NCI-H146 treated with DMSO at 0.1 percent for 48 hours (cell line): Measurements from ENCODE around the gene ANGPTL1.

Experiments
- DNase-seq: peaks from one replicate; lab custom pipeline; 2025; ENCODE audit not compliant: unreplicated experiment; lab: John Stamatoyannopoulos, UW

The ANGPTL1 gene, protein sequence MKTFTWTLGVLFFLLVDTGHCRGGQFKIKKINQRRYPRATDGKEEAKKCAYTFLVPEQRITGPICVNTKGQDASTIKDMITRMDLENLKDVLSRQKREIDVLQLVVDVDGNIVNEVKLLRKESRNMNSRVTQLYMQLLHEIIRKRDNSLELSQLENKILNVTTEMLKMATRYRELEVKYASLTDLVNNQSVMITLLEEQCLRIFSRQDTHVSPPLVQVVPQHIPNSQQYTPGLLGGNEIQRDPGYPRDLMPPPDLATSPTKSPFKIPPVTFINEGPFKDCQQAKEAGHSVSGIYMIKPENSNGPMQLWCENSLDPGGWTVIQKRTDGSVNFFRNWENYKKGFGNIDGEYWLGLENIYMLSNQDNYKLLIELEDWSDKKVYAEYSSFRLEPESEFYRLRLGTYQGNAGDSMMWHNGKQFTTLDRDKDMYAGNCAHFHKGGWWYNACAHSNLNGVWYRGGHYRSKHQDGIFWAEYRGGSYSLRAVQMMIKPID

GRCh38 chr1:178870944-178871343, at the start of gene ANGPTL1:
Gene ANGPTL1, minus strand, starts transcription at chr1:178871077. Its CDS starts 5,301 bp downstream, at chr1:178865776.
- DNase-seq: no peak

DNA sequence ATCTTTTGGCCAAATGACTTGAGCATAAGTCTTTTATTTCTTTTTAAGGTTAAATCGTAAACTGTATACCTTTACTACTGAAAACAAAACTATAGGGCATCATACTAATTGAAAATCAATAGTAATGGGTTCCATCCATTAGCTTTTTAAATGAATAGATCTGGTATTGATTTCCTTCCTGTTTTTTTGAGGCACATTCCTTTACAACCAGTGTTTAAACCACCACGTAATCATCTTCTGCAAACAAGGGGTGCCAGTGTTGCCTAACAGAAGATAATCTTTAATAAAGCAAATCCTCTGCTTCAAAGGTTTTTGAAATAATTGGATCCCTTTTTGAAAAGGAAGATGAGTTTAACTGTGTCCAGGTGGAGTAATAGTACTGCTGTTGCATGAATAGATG, 48.7 kb upstream of the ANGPTL1 start:
- no peak for DNase-seq

- DNase-seq: no peak
These were observed 48.1 kb upstream of the ANGPTL1 start for GRCh38 chr1:178918955-178919354.

DNA sequence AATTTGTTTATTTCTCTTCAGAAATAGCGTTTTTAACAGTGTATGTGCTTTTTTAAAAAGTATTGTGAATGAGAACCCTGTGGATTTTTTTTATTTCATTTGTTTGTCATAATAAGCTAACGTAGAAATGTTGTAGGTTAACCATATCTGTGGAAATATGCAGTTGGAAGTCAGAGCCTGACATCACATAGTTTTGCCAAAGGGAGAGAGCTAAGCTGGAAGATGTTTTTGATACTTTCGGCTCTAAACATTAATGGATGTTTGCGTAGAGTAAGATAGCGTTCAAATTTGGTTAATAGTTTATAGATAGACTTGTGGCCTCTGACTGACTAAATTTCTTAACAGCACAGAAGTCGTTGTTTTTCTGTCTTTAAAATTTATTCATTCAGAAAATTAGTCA, 47.4 kb upstream of the ANGPTL1 start:
- no peak for DNase-seq

DNA sequence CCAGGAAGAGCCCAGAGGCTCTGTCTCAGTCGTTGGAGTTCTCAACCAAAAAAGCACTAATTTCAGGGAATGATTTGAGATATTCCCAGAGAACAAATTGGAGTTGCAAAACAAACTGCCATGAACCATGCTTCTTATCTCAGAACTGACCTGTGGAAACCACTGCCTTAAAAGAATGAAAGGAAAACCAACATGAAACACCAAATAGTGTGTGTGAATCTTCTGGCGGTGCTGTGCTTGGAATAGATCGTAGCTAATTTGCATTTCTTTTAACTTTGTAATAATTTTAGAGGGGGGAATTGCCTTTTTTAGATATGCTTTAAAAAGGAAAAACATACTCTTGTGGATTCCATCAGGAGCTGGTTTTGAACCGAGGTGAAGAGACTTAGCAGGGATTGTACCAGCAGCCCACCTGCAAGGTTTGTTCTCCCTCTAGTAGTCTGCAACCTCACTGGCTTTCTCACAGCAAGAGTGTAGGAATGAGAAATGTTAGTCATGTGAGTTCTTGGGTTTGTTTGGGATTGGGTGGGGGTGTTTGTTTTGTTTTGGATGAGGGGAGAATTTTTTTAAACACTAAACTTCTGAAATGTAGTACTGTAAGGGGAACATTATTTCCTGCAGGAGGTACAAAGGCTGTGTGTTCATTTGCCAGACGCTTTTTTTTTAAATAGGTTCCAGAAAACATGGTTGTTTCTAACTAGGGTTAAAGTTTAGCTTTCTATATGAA, 45.7 kb upstream of the ANGPTL1 start:
- no peak for DNase-seq

- DNase-seq: no peak
These were observed 41.7 kb upstream of the ANGPTL1 start for GRCh38 chr1:178912597-178912996.

DNA sequence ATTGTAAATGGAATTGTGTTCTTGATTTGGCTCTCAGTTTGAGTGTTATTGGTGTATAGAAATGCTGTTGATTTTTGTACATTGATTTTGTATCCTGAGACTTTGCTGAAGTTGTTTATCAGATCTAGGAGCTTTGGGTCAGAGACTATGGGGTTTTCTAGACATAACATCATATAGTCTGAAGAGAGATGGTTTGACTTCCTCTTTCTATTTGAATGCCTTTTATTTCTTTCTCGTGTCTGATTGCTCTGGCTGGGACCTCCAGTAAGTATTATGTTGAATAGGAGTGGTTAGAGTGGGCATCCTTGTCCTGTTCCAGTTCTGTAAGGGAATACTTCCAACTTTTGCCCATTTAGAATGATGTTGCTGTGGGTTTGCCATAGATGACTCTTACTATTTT, 39.1 kb upstream of the ANGPTL1 start:
- DNase-seq: no peak

DNA sequence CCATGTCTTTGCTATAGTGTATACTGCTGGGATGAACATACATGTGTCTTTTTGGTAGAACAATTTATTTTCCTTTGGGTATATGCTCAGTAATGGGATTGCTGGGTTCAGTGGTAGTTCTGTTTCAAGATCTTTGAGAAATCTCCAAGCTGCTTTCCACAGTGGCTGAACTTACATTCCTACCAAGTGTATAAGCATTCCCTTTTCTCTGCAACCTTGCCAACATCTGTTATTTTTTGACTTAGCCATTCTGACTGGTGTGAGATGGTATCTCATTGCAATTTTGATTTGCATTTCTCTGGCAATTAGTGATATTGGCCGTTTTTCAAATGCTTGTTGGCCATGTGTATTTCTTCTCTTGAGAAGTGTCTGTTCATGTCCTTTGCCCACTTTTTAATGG, 37.5 kb upstream of the ANGPTL1 start:
- DNase-seq: no peak

DNA sequence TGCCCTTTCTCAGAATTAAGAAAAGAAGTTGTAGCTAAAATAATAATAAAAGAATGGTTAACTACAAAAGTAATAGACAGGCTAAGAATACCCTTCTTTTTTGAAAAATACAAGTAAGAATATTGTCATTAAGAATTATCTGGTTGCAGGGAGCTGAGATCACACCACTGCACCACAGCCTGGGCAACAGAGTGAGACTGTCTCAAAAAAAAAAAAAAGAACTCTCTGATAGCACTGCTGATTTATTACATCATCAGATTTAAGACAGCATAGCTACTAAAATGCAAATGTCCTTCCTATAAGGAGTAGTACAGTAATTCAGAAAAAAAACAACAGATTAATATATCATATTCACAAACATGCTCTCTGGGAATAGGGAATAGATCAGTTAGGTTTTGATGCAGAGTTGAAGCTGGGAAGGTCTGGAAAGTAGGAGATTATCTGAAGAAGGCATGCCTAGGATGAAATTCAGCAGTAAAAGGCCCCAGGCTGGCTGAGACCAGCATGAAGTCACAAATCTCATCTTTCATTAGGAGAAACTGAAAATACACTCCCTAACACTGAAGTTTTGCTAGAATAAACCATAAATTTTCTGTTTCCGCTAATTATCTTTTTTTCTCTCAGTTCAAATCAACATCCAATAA, 30.7 kb upstream of the ANGPTL1 start:
- no peak for DNase-seq

GRCh38 chr1:178899402-178899801, 28.5 kb upstream of the ANGPTL1 start:
- no peak for DNase-seq

DNA sequence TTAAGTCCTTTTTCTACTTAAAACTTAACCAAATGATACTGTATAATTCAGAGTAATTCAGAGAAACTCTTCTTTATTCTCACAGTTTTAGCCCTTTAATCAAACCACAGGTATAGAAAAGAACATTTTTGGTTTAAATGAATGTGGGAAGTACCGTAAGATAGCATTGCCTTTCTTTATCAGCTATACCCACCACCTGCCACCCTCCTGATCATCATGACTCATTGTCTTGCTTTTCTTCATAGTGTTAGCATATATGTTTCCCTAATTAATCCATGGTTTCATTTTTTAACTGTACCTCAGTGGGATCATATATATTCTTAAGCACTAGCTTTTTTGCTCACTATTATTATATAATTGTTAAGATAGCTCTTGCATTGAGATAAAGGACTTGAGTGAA, 27.5 kb upstream of the ANGPTL1 start:
- no peak for DNase-seq

GRCh38 chr1:178895928-178896327, 25.1 kb upstream of the ANGPTL1 start:
- DNase-seq: no peak

GRCh38 chr1:178886551-178886950, 15.7 kb upstream of the ANGPTL1 start:
- no peak for DNase-seq

DNA sequence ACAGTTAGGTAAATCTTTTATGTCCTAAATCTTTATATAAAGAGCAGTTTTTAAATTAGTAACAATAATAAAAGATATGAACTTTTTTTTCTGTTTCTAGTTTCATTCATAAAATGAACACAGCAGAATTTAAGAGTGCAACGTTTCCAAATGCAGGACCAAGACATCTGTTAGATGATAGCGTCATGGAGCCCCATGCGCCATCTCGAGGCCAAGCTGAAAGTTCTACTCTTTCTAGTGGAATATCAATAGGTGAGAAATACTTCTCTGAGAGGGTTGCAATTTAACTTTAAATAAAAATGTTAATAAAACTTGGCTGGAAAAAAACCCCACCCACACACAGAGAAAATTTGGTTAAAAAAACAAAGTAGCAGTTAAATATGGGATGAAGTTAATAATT, 15.0 kb upstream of the ANGPTL1 start:
- DNase-seq: no peak

- no peak for DNase-seq
These were observed 11.1 kb upstream of the ANGPTL1 start for GRCh38 chr1:178881950-178882349.

- DNase-seq: no peak
These were observed 7.0 kb upstream of the ANGPTL1 start for GRCh38 chr1:178877896-178878295.

DNA sequence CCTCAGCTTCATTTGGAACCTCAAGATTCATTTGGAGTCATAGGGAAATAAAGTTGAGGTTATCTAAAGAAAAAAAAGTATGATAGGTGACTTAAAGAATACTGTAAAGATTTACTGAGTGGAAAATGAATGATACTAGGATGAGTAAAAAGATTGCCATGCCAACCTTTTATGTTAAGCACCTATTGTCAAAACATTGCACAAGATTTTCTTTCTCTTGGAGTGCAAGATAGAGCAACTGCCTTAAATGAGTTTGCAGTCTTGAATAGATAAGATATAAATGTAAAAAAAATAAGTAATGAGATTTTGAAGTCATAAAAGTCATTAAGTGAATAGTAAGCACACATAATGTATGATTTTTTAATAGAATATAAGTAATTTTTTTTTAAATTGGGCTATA, 5.1 kb upstream of the ANGPTL1 start:
- no peak for DNase-seq

- DNase-seq: no peak
These were observed 4.1 kb upstream of the ANGPTL1 start for GRCh38 chr1:178874966-178875365.

GRCh38 chr1:178871551-178872320, 859 bp upstream of the ANGPTL1 start:
- DNase-seq: no peak

- no peak for DNase-seq
These were observed 656 bp downstream of the ANGPTL1 start for GRCh38 chr1:178870221-178870620.

DNA sequence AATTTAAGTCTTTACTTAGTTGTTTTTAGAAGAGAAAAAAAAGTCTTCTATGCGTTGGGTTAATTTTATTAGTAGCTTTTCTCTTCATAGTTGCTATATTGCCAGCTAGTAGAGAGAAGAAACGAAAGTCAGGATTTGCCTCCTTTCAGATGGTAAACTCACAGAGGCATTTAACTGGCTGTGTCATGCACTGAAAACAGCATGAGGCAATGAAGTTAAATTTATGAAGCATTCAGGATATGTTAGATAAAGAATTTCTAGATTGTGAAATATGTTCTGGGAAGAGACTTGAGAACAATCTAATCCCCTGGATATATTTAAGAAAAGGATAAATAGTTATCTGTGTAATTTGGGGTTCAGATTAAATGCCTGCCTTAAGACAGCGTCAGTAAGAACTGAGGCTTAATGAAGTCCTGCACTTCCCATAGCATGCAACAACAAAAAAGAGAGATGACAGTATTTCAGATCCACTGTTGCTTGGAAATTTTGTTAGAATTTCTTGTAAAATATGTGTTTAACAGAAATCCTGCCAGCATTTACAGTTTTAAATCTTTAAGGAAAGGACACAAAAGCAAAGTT, 1.7 kb downstream of the ANGPTL1 start:
- no peak for DNase-seq
